Choroid plexus epithelial cell (primary cell): ENCODE data around the gene CD37.
"Not testable (repeated sequence)": the region's sequence is repeated elsewhere in the genome, so short reads cannot be mapped to it uniquely, and the experiment has no call there.

Source experiments
- DNase-seq: peaks from one replicate; pipeline ENCODE4 v3.0.0-alpha.2; 2010; ENCODE audit warnings: low read depth
- H3K4me3 ChIP-seq: 2 replicates; pipeline ENCODE4 v1.5.1; 2011; ENCODE audit warnings: low read depth, mild to moderate bottlenecking, control low read depth, low read length, moderate library complexity
- CTCF ChIP-seq: conservative IDR thresholded peaks from 2 replicates; pipeline ENCODE4 v1.5.1; 2011; ENCODE audit warnings: low read depth, mild to moderate bottlenecking, control low read depth, inconsistent platforms, low read length, moderate library complexity

CD37 gene

GRCh38 chr19:49363268-49364082 lies 28.3 kb downstream of the CD37 start, which contains the start of gene DKKL1:
Gene DKKL1, plus strand, starts transcription at chr19:49363877. Its CDS starts 122 bp downstream, at chr19:49363999.
- peak within 1 kb of the TSS; percentile 84 for H3K4me3 ChIP-seq
- TF ChIP-seq CTCF: peak; percentile 12
- DNase-seq: peak; percentile 100

- DNase-seq: no peak
- TF ChIP-seq CTCF: no peak
- peak overlapping the region; percentile 37 for H3K4me3 ChIP-seq
These were observed 29.0 kb downstream of the CD37 start for GRCh38 chr19:49364083-49364737.

- H3K4me3 ChIP-seq: no peak overlapping the region
- no peak for DNase-seq
These were observed 30.9 kb downstream of the CD37 start for GRCh38 chr19:49366110-49366509.

GRCh38 chr19:49368711-49369358 lies 33.6 kb downstream of the CD37 start:
- H3K4me3 ChIP-seq: no peak overlapping the region
- no peak for DNase-seq
- TF ChIP-seq CTCF: no peak

More at GRCh38 chr19:49366110-49366509, 30.9 kb downstream of the CD37 start:
- no peak for TF ChIP-seq CTCF

- H3K4me3 ChIP-seq: no peak overlapping the region
- DNase-seq: no peak
- no peak for TF ChIP-seq CTCF
These were observed 36.0 kb downstream of the CD37 start for GRCh38 chr19:49371184-49371583.

GRCh38 chr19:49373174-49373573 lies 38.0 kb downstream of the CD37 start:
- not testable (repeated sequence) for H3K4me3 ChIP-seq, DNase-seq

- TF ChIP-seq CTCF: no peak
- no peak overlapping the region for H3K4me3 ChIP-seq
- no peak for DNase-seq
These were observed 39.6 kb downstream of the CD37 start for GRCh38 chr19:49374665-49375434.
